Smooth muscle cell (in vitro differentiated cells): ENCODE data around the gene LRP8. TPM values are rescaled to one million over a fixed set of nuclear protein-coding genes. Genes with fewer than 3 reads are reported as not detected.

Experiments used
- DNase-seq: peaks from one replicate; lab custom pipeline; 2025; ENCODE audit not compliant: unreplicated experiment; lab: John Stamatoyannopoulos, UW
- H2AFZ ChIP-seq: fragments of 200-600 bp; sonication (generic); 2 replicates; pipeline ENCODE4 v1.6.0; 2016; ENCODE audit warnings: antibody characterized with exemption, low read depth, mild to moderate bottlenecking
- H3F3A ChIP-seq: fragments of 200-600 bp; sonication (generic); 2 replicates; pipeline ENCODE4 v1.6.0; 2017; ENCODE audit warnings: antibody characterized with exemption, low read depth
- H3K27ac ChIP-seq: fragments of 200-600 bp; sonication (generic); 2 replicates; pipeline ENCODE4 v1.5.1; 2016; ENCODE audit warnings: low read depth, mild to moderate bottlenecking
- H3K27me3 ChIP-seq: fragments of 200-600 bp; sonication (generic); 2 replicates; pipeline ENCODE4 v1.6.1; 2016; ENCODE audit warnings: low read depth, mild to moderate bottlenecking
- H3K36me3 ChIP-seq: fragments of 200-600 bp; sonication (generic); 2 replicates; pipeline ENCODE4 v1.5.1; 2016; ENCODE audit warnings: low read depth
- H3K4me1 ChIP-seq: fragments of 200-600 bp; sonication (generic); 2 replicates; pipeline ENCODE4 v1.5.1; 2016; ENCODE audit warnings: low read depth
- H3K4me2 ChIP-seq: fragments of 200-600 bp; sonication (generic); 2 replicates; pipeline ENCODE4 v1.6.0; 2016; ENCODE audit warnings: mild to moderate bottlenecking
- H3K4me3 ChIP-seq: fragments of 200-600 bp; sonication (generic); 2 replicates; pipeline ENCODE4 v1.5.1; 2016; ENCODE audit warnings: mild to moderate bottlenecking
- H3K79me2 ChIP-seq: fragments of 200-600 bp; sonication (generic); 2 replicates; pipeline ENCODE4 v1.6.0; 2016; ENCODE audit warnings: low read depth, mild to moderate bottlenecking
- H3K9ac ChIP-seq: fragments of 200-600 bp; sonication (generic); 2 replicates; pipeline ENCODE4 v1.6.0; 2016; ENCODE audit warnings: low read depth
- H3K9me3 ChIP-seq: fragments of 200-600 bp; sonication (generic); replicated peaks from 2 replicates; pipeline ENCODE4 v1.5.1; 2016; ENCODE audit warnings: low read depth
- H4K20me1 ChIP-seq: fragments of 200-600 bp; sonication (generic); 2 replicates; pipeline ENCODE4 v1.6.0; 2016; ENCODE audit warnings: low read depth
- CTCF ChIP-seq: fragments of 200-600 bp; sonication (generic); IDR thresholded peaks from 2 replicates; pipeline ENCODE4 v1.5.1; 2017; ENCODE audit warnings: borderline replicate concordance, mild to moderate bottlenecking, antibody characterized with exemption; ENCODE audit not compliant: insufficient read depth, poor library complexity, severe bottlenecking
- WGBS: methylation state at CpG from one replicate; pipeline ENCODE4 v1.1.7; 2016; ENCODE audit warnings: low lambda C conversion rate; 5-methylcytosine and 5-hydroxymethylcytosine counted together
- polyA plus RNA-seq: library from polyadenylated mRNA; unstranded; fragments of >200 nt; fragmentation: Nextera tagmentation; extraction: Ambion mirVana; gene quantifications from 2 replicates; pipeline ENCODE4 v1.2.1, GENCODE V29; 2016
- total RNA-seq: library from RNA; depleted of rRNA; stranded (reverse); fragments of >200 nt; gene quantifications from 2 replicates; pipeline ENCODE4 v1.2.3, GENCODE V29; 2014

LRP8 gene
- total and polyA plus RNA-seq, 2 experiments from 2014 or later = 5.6 to 8.1 TPM

DNA sequence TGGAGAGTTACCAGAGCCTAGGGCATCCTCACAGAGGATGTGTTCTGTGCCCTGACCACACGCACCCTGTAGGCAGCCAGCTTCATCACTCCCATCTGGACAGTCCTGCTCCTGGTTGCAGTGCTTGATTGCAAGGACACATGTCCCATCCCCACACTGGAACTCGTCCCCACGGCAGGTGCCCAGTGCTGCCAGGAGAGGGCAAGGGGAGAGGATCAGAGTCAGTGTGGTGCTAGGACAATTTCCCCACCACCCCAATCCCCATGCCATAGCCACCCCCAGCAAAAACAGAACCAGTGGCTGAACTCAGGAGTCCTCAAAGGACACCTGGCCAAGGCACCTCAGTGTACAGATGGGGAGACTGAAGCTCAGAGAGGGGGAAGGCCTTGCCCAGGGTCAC, 52.3 kb downstream of the LRP8 start:
- Histone ChIP-seq H4K20me1 (no peaks in the 10 kb centered on the region), H3K79me2 (no peaks in the 10 kb centered on the region), H3K27ac (no peak overlapping the region), H3K9ac (no peak overlapping the region), H3K4me2 (no peak overlapping the region), H2AFZ (no peak overlapping the region), H3K9me3 (no peaks in the 10 kb centered on the region), H3K27me3 (no peaks in the 10 kb centered on the region), H3F3A (no peaks in the 10 kb centered on the region), H3K36me3 (no peaks in the 10 kb centered on the region), H3K4me1 (no peaks in the 10 kb centered on the region), H3K4me3 (no peak overlapping the region)
- DNase-seq = no peak
- WGBS = 94% methylated on average over 3 of the region's 3 CpGs
- no peak for TF ChIP-seq CTCF

DNA sequence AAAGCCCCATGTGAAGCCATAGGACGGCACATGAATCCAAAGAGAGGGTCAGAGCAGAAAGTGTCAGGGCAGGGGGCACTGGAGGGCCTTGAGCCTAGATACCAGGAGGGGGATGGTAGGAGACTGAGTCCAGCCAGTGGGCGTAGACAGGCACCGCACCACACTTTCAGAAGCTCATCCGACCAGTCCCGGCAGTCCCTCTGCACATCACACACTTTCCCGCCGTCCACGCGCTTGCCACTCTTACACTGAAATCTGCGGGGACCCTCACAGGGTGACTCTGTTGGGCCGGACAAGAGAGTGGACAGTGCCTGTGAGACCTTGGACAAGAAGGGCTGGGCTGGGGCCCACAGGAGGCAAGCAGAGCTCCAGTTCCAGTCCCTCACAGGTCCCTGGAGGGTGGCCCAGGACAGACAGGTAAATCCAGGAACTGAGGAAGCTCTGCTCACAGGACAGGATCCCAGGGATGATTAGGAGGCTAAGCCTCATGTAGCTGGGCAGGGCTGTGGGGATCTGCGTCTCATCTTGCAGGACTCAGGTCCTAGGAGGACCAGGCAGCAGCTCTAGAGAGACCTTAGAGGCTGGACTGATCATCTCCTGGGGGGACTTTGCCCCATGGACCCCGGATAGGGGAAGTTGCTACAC, 53.2 kb downstream of the LRP8 start:
- Histone ChIP-seq H3K27ac (no peak overlapping the region), H3K4me3 (no peak overlapping the region), H3K9ac (no peak overlapping the region), H3K9me3 (no peaks in the 10 kb centered on the region), H4K20me1 (no peaks in the 10 kb centered on the region), H3K79me2 (no peaks in the 10 kb centered on the region), H2AFZ (no peak overlapping the region), H3K4me2 (no peak overlapping the region), H3K4me1 (no peaks in the 10 kb centered on the region), H3F3A (no peaks in the 10 kb centered on the region), H3K27me3 (no peaks in the 10 kb centered on the region), H3K36me3 (no peaks in the 10 kb centered on the region)
- WGBS = 92% methylated on average over 13 of the region's 13 CpGs
- TF ChIP-seq CTCF = no peak
- DNase-seq = no peak

DNA sequence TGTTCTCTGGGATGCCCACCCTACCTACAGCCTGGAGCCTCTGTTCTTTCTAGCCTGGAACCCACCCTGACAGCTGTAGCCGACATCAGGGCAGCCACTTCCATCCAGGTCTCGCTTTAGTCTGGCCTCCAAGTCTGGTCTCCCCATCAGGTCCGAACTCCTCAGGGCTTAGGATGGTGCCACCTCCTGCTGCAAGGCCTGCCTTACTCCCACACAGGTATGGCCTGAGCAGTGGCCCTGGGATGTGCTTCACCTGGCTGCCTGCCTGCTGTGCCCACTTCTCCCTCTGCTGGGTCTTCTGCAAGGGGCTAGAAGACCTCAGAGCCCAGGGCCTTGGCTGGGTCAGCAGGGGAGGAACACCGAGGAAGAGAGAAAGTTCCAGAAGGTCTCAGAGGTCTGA, 53.8 kb downstream of the LRP8 start:
- Histone ChIP-seq H3K27me3 (no peaks in the 10 kb centered on the region), H2AFZ (no peak overlapping the region), H3K4me2 (no peak overlapping the region), H4K20me1 (no peaks in the 10 kb centered on the region), H3K9me3 (no peaks in the 10 kb centered on the region), H3F3A (no peaks in the 10 kb centered on the region), H3K27ac (no peak overlapping the region), H3K36me3 (no peaks in the 10 kb centered on the region), H3K9ac (no peak overlapping the region), H3K4me1 (no peaks in the 10 kb centered on the region), H3K79me2 (no peaks in the 10 kb centered on the region), H3K4me3 (no peak overlapping the region)
- 98% methylated on average over 4 of the region's 4 CpGs for WGBS
- no peak for TF ChIP-seq CTCF
- DNase-seq = no peak

- no peak overlapping the region for H3K9ac ChIP-seq
- no peak overlapping the region for H3K4me3 ChIP-seq
- no peak for TF ChIP-seq CTCF
- H3K36me3 ChIP-seq = no peaks in the 10 kb centered on the region
- no peaks in the 10 kb centered on the region for H3K27me3 ChIP-seq
- no peak overlapping the region for H3K4me2 ChIP-seq
- no peaks in the 10 kb centered on the region for H3K9me3 ChIP-seq
- no peak overlapping the region for H3K27ac ChIP-seq
- no peaks in the 10 kb centered on the region for H4K20me1 ChIP-seq
- no peak overlapping the region for H2AFZ ChIP-seq
- H3F3A ChIP-seq = no peaks in the 10 kb centered on the region
- no peak for DNase-seq
- H3K79me2 ChIP-seq = no peaks in the 10 kb centered on the region
- WGBS = 75% methylated on average over 2 of the region's 2 CpGs
- H3K4me1 ChIP-seq = no peaks in the 10 kb centered on the region
Measured at GRCh38 chr1:53273526-53273925, 54.3 kb downstream of the LRP8 start.
